Measurements from ENCODE around the gene ZNF672.

DNA sequence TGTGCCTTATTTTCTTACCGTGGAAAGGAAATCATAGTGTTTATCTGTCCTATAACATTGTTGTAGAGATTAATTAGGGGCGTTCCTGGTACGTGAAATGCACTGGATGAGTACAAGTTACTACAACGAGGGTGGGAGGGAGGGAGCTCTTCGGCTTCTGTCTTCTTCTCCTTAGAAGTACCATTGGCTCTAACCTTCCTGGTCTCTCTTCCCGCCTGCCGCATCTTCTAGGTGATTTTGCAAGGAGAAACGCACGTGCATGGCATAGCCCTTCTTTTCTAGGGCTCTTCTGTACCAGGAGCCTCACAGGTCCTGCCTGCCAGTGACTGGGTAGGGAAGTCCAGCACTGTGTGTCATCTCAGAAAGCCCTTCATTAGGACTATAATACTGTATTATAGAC is 29.1 kb upstream of the ZNF672 start:
- TF ChIP-seq GATA3 (IDR thresholded peaks at IDR 0.05; ENCODE audit: low read depth, low read length) (no peak), GATA2 (IDR thresholded peaks at IDR 0.05; ENCODE audit: low read depth, low read length) (no peak)
